Transverse colon (tissue), 4 donors: ENCODE data around the gene PSD.

Experiments used
- CTCF ChIP-seq, 5 experiments: fragments of 200-600 bp in 3 of 5; fragments of 450-650 bp in 2 of 5; sonication (generic) in 3 of 5; IDR thresholded peaks; 1 replicate in 2 of 5; 2 replicates in 3 of 5; pipeline ENCODE4 v1.5.1; 2016 to 2017; ENCODE audit warnings: antibody characterized with exemption in 5 of 5, inconsistent platforms in 3 of 5, mild to moderate bottlenecking in 2 of 5, moderate library complexity in 1 of 5
- POLR2A ChIP-seq: fragments of 450-650 bp; IDR thresholded peaks from one replicate; pipeline ENCODE4 v1.6.1; 2016; ENCODE audit warnings: antibody characterized with exemption, mild to moderate bottlenecking, moderate library complexity
- POLR2AphosphoS5 ChIP-seq, 3 donors: sonication (generic); formaldehyde crosslinking; IDR thresholded peaks; one replicate each; pipeline ENCODE4 v1.6.1; 2016; ENCODE audit warnings: antibody characterized with exemption in 3 of 3

GRCh38 chr10:102409604-102410428 lies 8.8 kb downstream of the PSD start:
- TF ChIP-seq CTCF (IDR thresholded peaks at IDR 0.05) (no peak), POLR2A (no peak), POLR2AphosphoS5 (IDR thresholded peaks at IDR 0.05) (no peak)
